ENCODE results near the gene TAPT1. TPM values are rescaled to one million over a fixed set of nuclear protein-coding genes. Genes with fewer than 3 reads are reported as not detected.

Gene TAPT1
- total and polyA plus RNA-seq, 2 of the 13 experiments (the other 11 are each of a cell fraction or from before 2014, with no cell fraction given) = 24.5 to 25.3 TPM

DNA sequence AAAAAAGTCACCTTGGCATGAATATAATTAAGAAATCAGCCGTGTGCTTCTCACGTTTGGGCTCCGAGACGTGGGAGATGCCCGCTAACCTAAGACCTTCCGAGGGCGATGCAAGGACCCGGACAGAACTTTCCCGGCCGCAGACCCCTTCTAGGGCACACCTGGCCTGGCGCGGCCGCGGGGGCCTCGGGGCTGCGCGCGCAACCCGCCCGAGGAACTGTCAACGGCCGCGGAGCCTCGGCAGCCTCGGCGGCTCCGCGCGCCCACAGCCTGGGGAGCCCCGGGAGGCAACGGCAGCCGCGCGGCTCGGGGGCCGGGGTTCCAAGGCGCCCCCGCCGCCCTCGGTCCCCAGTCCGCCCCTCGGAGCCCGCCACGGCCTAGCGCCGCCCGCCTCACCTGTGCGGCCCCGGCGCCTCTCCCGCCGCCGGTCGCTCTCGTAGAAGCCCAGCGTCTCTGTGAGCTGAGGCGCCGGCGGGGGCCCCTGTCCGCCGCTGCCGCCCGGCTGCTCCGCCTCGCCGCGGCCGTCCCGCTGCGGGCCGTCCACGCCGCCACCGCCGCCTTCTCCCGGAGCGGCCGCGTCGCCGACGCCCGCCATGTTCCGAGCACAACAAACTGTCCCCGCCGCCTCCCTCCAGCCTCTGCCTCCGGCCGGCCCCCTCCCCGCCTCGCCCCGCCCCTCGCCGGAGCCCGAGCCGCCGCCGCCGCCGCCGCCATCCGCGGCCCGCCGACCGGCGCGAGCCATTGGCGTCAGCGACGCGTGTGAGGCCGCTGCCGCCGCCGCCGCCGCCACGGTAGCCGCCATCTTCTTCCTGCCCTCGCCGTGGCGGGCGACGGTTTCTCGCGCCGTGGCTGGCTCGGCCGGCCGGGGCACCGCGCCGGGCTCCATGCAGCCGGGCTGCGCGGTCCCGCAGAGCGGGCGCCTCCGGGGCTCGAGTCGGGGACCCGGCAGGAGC, at the start of gene TAPT1 (continued):
- TF ChIP-seq HOXA3 (CRISPR knock-in tag; IDR thresholded peaks at IDR 0.05) (peak; percentile 95), HNF4G (IDR thresholded peaks at IDR 0.05; ENCODE audit: borderline replicate concordance, low read depth, low read length) (no peak), HNF4G (CRISPR knock-in tag; IDR thresholded peaks at IDR 0.05; ENCODE audit: borderline replicate concordance, low read depth) (no peak), RAD21 (CRISPR knock-in tag; IDR thresholded peaks at IDR 0.05) (0 out of 2 replicates have a peak, but pooled peaks have one; percentile 13), E2F5 (CRISPR knock-in tag; conservative IDR thresholded peaks at IDR 0.05) (0 out of 2 replicates have a peak, but pooled peaks have one; percentile 9), ZNF382 (CRISPR knock-in tag; IDR thresholded peaks at IDR 0.05; ENCODE audit: borderline replicate concordance) (no peak), ZFX (CRISPR knock-in tag; IDR thresholded peaks at IDR 0.05; ENCODE audit: low read depth) (peak; percentile 36; the same call in 1 of the 2 replicates), MTF1 (CRISPR knock-in tag; IDR thresholded peaks at IDR 0.05) (no peak), REL (CRISPR knock-in tag; conservative IDR thresholded peaks at IDR 0.05) (no peak), U2AF1 (optimal IDR thresholded peaks at IDR 0.05; ENCODE audit: low read depth, low read length) (no peak), NBN (conservative IDR thresholded peaks at IDR 0.05) (no peak), THAP11 (CRISPR knock-in tag; IDR thresholded peaks at IDR 0.05) (peak; percentile 57; the same call in 1 of the 2 replicates), ETS1 (CRISPR knock-in tag; IDR thresholded peaks at IDR 0.05) (0 out of 2 replicates have a peak, but pooled peaks have one; percentile 30), TCF7L2 (IDR thresholded peaks at IDR 0.05; ENCODE audit: low read depth, low read length) (no peak), ZNF569 (CRISPR knock-in tag; IDR thresholded peaks at IDR 0.05; ENCODE audit: borderline replicate concordance) (no peak), KAT8 (CRISPR knock-in tag; IDR thresholded peaks at IDR 0.05) (0 out of 2 replicates have a peak, but pooled peaks have one; percentile 18), E2F1 (CRISPR knock-in tag; IDR thresholded peaks at IDR 0.05) (no peak), HDAC1 (CRISPR knock-in tag; IDR thresholded peaks at IDR 0.05) (0 out of 2 replicates have a peak, but pooled peaks have one; percentile 39), ERF (CRISPR knock-in tag; IDR thresholded peaks at IDR 0.05) (no peak), RAD51 (IDR thresholded peaks at IDR 0.05; ENCODE audit: borderline replicate concordance) (no peak)
- TF ChIP-seq, protein P1, sequence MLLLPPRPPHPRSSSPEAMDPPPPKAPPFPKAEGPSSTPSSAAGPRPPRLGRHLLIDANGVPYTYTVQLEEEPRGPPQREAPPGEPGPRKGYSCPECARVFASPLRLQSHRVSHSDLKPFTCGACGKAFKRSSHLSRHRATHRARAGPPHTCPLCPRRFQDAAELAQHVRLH (CRISPR knock-in tag; IDR thresholded peaks at IDR 0.05; ENCODE audit: borderline replicate concordance, low read depth) = 0 out of 2 replicates have a peak, but pooled peaks have one; percentile 19
- TF ChIP-seq, protein P2, sequence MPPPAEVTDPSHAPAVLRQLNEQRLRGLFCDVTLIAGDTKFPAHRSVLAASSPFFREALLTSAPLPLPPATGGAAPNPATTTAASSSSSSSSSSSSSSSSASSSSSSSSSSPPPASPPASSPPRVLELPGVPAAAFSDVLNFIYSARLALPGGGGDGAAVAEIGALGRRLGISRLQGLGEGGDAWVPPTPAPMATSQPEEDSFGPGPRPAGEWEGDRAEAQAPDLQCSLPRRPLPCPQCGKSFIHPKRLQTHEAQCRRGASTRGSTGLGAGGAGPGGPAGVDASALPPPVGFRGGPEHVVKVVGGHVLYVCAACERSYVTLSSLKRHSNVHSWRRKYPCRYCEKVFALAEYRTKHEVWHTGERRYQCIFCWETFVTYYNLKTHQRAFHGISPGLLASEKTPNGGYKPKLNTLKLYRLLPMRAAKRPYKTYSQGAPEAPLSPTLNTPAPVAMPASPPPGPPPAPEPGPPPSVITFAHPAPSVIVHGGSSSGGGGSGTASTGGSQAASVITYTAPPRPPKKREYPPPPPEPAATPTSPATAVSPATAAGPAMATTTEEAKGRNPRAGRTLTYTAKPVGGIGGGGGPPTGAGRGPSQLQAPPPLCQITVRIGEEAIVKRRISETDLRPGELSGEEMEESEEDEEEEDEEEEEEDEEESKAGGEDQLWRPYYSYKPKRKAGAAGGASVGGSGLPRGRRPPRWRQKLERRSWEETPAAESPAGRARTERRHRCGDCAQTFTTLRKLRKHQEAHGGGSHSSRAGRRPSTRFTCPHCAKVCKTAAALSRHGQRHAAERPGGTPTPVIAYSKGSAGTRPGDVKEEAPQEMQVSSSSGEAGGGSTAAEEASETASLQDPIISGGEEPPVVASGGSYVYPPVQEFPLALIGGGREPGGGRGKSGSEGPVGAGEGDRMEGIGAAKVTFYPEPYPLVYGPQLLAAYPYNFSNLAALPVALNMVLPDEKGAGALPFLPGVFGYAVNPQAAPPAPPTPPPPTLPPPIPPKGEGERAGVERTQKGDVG (CRISPR knock-in tag; IDR thresholded peaks at IDR 0.05; ENCODE audit: borderline replicate concordance) = no peak

Measured in HepG2 (cell line).